GM19035 (cell line): ENCODE data around the gene ZNF606.

Experiments
- ATAC-seq: cut with Tn5 transposase; IDR thresholded peaks from one replicate; pipeline ENCODE4 v1.9.1; 2021; ENCODE audit not compliant: unreplicated experiment

The ZNF606 gene

DNA sequence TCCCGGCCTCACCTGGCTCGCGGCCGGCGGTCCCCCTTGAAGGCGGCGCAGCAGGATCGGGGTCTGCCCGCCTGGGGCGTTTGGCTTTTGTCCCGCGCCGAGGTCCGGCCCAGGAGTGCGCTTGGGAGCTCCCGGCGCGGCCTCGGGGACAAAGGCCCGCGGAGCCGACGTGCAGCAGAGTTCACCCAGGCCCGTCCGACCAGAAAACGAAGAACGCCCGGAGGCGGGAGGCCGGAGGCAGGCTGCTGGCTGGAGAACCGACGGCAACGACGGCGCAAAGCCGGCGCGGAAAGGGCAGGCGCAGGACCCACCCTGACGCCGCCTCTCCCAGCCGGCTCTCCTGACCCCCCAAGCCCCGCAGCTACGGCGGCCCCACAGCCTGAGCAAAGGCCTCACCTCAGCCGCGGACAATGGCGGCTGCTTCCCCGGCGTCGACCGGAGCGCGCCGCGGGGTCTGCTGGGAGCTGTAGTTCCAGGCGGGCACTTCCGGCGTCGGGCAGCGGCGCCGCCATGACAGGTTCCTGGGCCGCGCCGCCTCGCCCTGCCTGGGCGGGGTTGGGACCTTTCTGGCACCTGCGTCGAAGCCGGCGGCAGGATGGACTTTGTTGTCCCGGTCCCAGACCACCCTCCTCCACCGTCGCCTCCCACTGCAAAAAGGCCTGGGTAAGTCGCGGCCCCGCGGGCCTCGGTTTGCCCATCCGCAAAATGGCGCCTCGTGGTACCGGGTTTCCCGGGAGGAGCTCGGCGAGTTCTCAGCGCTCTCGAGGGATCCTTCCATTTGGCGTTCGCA, at the start of gene ZNF606:
TSS of gene ZNF606 (minus strand) at position 437 of the 790 bp plus-strand sequence. CDS start 1,501 bp downstream, outside the sequence.
- peak; percentile 96 for ATAC-seq

DNA sequence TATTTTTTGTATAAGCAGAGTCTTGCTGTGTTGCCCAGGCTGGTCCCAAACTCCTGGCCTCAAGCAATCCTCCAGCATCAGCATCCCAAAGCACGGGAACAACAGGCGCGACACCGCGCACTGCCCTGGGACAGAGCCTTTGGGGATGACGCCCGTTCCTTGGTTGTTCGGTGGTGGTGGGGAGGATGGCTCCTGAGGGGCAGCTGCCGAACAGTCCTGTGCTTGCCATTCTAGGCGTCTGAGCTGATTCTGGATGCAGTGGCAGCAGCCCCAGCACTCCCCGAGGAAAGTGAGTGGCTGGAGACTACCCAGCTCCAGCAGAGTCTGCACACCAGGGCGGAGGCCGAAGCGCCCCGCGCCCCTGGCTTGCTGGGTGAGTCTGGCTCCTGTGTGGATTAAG, 49.6 kb upstream of the ZNF606 start:
- no peak for ATAC-seq

DNA sequence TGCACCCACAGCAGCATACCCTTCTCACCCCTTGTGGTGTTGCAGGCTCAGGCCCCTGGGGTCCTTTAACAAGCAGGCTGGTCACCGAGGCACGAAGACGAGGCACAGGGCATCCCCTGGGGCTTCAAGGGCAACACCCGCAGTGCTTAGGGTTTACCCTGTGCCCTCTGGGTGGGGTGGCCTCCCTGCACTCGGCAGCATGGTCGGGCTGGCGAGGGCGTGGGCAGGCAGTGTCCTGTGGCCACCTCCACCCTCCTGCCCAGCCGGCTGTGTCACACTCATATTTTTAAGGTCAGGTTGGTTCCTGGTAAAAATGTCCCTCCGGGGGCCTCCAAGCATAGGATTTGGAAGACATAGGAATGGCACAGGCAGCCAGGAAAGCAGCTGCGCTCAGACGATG, 45.1 kb upstream of the ZNF606 start:
- no peak for ATAC-seq

DNA sequence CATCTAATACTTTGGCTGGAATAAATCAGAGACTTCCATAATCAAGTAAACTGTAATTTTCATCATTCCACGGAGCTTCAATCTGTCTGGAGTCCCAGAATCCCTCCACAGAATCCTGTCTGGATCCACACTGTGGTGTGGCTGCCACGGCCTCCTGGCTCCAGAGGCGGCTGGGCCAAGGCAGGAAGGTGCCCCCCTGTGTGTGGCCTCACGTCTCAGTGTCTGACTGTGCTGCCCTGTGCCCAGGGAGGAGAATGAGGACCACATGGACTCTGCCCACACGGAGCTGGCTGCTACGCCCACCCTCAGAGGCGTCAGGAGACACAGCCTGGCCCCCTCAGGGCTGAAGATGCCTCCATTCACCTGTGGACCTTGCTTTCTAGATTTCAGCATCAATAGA, 44.2 kb upstream of the ZNF606 start:
- ATAC-seq: no peak

DNA sequence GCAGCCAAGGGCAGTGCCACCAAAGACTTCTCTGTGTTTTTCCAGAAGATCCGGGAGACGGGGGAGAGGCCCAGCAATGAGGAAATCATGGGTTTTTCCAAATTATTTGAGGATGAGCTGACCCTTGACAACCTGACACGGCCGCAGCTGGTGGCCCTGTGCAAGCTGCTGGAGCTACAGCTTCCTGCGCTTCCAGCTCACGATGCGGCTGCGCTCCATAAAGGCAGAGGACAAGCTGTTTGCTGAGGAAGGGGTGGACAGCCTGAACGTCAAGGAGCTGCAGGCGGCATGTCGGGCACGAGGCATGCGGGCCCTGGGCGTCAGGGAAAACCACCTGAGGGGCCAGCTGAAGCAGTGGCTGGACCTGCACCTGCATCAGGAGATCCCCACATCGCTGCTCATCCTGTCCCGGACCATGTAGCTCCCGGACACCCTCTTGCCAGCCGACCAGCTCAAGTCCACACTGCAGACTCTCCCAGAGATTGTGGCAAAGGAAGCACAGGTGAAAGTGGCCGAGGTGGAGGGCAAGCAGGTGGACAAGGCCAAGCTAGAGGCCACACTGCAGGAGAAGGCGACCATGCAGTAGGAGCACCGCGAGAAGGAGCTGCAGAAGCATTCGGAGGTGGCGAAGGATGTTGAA, 42.9 kb upstream of the ZNF606 start:
- ATAC-seq: no peak

DNA sequence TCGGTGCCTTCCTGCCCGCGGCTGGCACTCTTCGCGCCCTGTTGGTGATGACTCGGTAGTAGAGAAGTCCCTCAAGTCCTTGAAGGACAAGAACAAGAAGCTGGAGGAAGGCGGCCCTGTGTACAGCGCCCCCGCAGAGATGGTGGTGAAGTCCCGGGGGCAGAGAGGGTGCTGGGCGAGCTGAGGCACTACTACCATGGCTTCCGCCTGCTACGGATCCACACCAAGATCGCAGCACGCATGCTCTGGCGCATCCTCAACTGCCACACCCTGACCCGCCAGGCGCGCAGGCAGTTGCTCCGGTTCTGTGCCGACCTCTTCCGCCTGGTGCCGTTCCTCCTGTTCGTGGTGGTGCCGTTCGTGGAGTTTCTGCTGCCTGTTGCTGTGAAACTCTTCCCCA, 42.3 kb upstream of the ZNF606 start:
- no peak for ATAC-seq

DNA sequence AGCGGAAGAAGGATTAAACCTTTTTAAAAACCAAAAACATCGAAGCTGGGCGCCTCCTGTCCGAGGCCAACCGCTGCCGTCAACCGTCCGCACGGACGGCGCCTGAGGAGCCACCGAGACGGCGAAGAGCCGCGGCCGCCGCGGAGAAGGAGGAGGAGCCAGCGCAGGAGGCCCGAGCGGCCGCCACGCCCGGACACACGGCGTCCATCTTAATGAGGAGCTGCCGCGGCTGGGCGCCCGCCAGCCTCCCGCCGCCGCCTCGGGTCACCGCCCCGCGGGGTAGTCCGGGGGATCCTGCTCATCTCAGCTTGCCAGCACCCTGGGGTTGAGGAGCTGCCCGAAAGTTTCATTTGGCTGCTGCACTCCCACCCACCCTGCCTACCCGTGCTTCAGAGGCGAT, 41.8 kb upstream of the ZNF606 start:
- no peak for ATAC-seq

DNA sequence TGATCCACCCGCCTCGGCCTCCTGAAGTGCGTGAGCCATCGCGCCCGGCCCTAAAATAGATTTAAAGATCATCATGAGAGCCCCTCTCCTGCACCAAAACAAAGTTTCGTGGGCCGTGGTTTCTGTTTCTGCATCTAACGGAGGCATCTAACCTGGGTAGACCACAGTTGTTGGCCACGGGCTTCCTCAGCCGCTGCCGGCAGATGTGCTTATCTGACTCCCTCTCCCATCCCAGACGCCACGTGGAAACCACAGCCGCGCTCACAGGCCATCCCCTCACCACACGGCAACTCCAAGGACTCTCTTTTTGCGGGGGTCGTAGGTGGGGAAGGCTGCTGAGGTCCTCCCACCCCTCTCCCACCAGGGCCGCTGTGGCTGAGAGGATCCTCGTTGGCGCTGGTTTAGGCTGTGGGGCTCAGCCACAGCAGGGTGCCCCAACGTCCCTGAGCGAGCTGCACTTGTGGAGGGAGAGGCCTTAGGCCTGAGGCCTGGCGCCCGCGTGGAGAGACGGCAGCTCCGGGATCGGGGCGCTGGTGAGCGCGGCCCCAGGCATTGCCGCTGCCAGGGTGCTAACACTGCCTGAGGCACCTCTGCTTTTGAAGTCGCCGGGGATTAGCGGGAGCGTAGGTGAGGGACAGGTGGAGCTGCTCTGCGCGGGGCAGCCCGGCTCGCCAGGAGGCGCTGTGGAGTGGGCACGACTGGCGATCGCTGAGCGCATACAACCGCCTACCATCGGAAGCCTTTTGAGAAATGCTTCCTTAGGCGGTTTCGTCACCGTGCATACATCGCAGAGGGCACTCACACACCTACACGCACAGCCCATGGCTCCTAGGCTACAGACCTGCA, 40.1 kb upstream of the ZNF606 start:
- no peak for ATAC-seq

DNA sequence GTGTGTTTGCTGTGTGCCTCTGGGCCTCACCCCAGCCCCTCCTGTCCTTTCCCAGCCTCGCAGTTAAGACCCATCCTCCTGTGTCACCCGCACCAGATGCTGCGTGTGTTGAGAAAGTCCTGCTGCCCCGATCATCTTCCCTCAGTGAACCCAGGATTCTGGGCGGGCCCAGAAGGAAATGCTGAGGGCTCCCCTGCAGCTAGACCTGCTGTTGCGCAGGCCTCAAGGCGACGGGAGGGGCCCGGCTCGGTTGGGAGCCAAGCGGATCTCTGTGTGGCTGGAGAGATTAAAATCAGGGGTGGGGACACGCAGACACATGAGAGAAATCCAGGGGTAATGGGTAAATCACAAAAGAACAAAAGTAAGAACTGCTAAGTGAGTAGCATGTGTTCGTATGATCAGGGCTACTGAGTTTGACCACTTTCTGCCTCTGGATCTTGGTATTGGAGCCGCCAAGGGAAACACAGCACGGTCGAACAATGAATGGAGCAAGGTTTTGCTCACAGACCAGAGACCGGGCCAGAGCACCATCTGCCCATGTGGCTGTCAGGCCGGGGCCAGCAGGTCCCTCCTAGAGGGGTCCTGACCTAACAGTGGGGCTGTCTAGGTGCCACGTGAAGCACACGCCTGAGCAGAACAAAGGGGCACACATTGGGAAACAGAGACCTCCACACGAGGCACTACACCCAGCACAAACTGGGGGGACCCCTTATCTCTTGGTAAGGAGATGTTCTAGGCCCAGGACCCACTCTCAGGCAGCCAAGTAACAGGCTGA, 38.3 kb upstream of the ZNF606 start:
- no peak for ATAC-seq

DNA sequence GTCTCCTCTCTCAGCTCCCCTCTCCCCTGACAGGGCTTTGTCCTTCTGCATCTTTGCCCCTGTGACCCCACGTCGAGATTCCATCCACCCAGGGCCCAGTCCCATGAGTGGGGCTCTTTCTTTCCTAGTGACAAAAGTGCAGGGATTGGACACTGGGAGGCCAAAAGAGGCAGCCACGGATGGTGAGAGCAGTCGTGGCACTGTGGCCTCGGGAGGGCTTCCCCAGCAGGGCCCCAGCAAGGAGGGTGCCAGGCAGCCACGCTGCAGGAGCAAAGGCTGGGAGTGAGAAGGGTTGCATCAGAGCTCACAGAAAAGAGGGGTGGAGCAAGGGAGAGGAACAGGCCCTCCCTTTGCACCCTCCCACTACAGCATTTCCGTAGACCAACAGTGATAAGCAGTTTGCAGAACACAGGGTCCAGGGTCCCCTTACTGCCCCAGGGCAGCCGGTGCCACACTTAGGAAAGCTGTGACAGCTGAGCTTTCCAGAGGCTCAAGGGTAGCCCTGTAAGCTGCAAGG, 36.1 kb upstream of the ZNF606 start:
- no peak for ATAC-seq

DNA sequence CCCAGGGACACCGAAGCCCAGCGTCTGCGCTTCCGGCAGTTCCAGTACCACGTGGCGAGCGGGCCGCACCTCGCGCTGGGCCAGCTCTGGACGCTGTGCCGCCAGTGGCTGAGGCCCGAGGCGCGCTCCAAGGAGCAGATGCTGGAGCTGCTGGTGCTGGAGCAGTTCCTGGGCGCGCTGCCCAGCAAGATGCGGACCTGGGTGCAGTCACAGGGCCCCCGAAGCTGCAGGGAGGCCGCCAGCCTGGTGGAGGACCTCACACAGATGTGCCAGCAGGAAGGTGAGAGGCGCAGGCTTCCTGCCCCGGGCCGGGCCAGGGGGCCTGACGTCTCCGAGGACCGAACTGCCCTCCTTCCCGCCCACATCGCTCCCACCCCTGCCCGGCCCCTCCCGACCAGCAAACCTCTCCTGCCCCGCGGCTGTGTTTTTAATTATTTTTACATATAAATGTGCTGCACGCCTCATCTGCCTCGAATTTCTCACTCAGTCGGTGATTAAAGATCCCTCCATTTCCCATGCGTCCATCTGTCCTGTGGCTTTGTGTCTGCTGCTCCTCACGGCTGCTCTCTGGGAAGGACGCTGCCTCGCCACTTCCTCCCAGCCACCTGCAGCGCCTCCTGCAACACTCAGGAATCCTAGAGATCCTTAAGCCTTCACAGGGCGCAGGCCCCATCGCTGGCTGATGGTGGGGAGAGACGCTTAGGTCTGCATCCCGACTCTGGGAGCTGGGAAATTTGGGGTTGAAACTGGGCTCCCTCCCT, 35.5 kb upstream of the ZNF606 start:
- no peak for ATAC-seq

DNA sequence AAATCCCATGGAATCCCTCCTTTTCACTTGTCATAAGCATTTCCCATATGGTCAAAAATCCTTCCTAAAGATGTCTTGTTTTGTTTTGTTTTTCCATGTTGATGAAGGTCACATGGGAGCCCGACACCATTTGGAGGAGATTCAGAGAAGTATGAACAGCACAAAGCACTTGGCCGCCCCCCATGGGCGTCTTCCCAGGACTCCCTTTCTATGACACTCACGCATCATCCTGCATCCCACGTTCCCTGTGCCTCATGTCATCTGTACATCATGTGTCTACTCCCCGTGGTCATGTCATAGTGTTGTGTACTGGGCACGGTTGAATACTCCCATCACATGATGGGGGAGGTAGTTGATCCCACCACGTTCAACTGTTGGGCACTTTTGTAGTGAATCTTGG, 33.2 kb upstream of the ZNF606 start:
- no peak for ATAC-seq

DNA sequence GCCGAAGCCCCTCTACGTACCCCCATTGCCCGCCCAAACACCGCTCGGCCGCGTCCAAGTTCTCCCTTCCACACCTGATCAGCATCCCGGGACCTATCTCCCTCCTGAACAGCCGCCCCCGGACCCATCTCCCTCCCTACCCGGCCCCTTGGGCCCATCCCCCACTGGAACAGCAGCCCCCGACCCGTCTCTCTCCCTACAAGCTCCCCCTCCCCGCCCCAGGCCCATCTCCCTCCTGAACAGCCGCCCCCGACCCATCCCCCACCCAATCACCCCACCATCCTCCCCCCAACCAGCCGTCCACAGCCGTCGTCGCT, 31.8 kb upstream of the ZNF606 start:
- no peak for ATAC-seq

DNA sequence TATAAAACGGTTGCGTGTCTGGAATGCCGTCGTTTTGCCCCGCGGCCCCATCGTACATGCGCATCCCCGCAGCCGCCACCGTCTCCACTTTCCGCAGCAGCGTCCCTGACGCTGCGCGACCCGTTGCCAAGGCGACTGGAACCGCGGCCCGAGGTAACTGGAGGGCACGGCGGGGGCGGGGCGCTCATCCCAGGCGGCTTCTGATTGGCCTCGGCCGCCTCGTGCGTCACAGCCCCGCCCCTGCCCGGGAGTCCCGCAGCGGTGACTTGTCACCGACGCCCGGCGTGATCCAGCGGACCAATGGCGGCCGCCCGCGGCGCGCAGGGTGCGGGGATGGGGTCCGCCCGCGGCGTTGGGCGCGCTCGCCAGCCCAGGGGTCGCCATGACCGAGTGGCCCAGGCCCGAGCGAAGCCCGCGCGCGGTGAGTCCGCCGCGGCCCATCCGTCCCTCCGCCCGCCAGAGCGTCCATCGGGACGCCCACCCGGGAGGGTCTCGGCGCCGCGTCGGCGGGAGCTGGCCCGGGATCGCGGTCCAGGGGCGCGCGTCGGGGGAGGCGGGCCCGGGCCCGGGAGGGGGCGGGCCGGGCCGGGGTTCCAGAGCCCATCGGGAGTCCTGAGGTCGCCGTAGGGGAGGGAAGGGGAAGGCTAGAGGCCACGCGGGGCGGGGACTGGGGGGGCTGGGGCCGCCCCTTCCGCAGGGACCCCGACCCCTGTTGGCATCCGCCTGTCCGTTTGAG, 31.3 kb upstream of the ZNF606 start, which contains the start of gene ZSCAN1:
TSS of gene ZSCAN1 (plus strand) at position 285 of the 736 bp plus-strand sequence. CDS start 3,812 bp downstream, outside the sequence.
- ATAC-seq: no peak

DNA sequence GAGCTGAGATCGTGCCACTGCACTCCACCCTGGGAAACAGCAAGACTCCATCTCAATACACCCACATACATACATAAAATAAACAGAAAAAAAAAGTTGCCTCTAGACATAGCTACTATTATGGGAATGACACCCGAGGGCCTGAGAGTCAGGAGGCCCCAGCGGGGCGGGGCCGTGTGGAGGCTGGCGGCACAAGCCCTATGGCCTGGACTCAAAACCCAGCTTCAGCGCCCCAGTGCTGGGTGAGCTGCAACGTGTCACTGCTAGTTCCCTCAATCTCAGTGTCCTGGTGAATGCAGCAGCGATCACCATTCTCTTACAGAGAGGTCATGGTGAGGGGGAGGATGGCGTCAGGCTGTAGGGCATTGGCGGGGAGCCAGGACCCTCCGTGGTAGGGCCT, 22.0 kb upstream of the ZNF606 start:
- ATAC-seq: no peak

DNA sequence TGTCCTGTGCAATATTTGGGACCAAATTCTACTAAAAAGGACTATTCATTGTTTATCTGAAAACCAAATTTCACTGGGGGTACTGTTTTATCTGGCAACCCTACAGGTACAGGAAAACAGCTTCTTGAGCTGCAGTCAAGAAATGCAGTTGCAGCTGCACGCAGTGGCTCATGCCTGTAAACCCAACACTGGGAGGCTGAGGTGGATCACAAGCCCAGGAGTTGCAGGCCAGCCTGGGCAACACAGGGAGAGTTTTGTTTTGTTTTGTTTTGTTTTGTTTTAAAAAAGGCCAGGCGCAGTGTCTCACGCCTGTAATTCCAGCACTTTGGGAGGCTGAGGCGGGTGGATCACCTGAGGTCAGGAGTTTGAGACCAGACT, 19.7 kb upstream of the ZNF606 start:
- ATAC-seq: no peak

DNA sequence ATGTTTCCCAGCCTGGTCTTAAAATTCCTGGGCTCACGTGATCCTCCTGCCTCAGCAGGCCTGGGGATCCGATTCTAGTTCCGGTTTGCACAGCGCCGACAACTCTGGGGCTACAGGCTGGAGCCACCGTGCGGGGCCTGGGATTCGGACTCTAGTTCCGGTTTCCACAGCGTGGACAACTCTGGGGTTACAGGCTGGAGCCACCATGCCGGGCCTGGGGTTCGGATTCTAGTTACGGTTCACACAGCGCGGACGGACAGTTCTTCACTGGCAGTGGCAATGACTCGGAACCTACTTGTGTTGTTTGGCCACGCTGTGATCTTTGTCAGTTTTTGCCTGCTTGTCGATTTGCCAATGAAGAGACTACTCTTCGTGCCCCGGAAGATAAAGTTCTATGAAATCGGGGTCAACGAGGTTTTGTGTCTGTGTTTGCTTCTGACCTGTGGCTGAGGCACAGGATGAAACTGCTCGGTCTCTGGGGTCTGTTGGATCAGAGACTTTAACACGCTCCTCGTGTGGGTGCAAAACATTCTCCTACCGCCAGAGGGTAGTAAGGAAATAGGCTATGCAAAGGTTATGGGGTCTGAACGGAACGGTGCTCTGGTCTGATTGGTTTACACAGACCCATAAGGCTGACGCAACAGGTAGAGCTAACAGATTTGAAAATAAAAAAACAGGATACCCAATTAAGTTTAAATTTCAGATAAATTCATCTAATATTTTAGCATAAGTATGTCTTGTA, 19.1 kb upstream of the ZNF606 start:
- no peak for ATAC-seq

DNA sequence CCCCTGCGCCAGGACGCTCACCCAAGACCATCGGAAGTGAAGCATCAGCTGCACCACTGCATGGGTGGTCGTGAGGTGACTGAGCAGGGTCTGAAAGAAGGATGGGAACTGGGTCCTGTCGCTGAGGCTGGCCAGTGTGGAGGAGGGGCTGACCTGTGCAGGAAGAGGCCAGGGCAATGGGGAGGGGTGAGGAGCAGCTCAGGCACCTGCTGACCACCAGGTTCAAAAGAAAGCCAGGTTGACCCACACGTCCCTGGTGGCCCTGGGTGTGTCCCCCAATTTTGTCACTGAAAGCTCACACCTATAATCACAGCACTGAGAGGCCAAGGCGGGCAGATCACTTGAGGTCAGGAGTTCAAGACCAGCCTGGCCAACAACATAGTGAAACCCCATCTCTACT, 17.5 kb upstream of the ZNF606 start:
- no peak for ATAC-seq

DNA sequence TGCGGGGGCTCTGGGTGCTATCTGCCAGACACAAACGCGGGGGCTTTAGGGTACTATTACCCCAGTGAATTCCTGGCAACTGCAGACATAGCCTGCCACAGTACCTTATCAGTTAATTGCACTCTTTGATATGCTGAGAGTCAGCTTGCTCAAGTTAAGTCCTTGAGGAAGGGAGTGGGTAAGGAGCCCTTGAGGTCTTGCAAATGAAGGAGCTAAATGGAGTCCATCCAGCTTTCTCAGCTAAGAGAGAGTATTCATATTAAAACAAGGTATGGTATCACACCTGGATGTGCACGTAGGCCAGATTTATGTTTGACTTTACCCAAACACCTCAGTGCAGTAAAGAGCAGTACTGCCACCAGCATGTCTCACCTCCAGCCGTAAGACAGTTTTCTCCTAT, 11.5 kb upstream of the ZNF606 start:
- no peak for ATAC-seq
